Measurements from ENCODE around the gene RNF114.

GRCh38 chr20:49938173-49939163 lies 2.3 kb downstream of the RNF114 start:
- TF ChIP-seq KDM1A (IDR thresholded peaks at IDR 0.05; ENCODE audit: borderline replicate concordance) (no peak), ELK1 (IDR thresholded peaks at IDR 0.05; ENCODE audit: low read depth, low read length) (no peak), POLR2A (IDR thresholded peaks at IDR 0.05; ENCODE audit: low read depth, low read length) (no peak), JUND (IDR thresholded peaks at IDR 0.05; ENCODE audit: low read depth, low read length) (no peak), TARDBP (IDR thresholded peaks at IDR 0.05; ENCODE audit: borderline replicate concordance) (no peak), SPI1 (IDR thresholded peaks at IDR 0.05; ENCODE audit: borderline replicate concordance, insufficient read depth, low read depth, low read length) (no peak)

Data from GM12878 (cell line).